ENCODE measurements around the gene TSFM. TPM values are rescaled to one million over a fixed set of nuclear protein-coding genes. Genes with fewer than 3 reads are reported as not detected.
A peak's percentile ranks its signal among the peaks of the same experiment; 100 is the strongest.

The TSFM gene
- total RNA-seq, 1 experiment from 2014 or later: 48.7 TPM

DNA sequence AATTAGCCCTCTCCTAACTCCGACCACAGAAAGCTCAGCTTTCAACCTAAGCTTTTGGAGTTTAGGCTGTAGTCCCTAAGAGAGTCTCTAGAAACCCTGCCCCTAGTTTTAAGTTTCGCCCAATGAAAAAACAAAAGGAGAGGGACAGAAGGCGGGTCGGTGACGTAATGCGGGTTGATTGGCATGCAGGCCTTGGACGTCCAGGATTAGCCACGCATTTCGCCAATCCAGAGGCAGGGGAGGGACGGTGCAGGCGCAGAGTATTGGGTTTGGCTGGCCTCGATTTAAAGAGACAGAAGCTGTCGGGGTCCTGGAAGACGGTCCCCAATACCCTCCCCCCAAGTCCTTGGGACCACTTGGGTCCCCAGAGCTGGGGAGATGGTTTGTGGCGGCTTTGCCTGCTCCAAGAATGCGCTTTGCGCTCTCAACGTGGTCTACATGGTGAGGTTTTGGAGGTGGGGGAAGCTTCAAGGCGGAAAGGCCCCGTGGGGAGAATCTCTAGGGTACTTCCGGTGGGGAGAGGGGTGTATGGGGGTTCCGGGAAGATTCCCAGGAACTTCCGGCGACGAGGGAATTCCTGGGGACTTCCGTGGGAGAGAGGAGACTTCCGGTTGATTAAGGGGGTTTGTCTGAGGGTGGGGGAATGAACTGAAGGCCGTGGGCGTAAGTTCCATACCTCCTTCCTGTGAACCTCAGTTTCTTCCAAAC lies 37.7 kb upstream of the TSFM start, which contains the start of gene TSPAN31 (continued):
- TF ChIP-seq, protein P1, sequence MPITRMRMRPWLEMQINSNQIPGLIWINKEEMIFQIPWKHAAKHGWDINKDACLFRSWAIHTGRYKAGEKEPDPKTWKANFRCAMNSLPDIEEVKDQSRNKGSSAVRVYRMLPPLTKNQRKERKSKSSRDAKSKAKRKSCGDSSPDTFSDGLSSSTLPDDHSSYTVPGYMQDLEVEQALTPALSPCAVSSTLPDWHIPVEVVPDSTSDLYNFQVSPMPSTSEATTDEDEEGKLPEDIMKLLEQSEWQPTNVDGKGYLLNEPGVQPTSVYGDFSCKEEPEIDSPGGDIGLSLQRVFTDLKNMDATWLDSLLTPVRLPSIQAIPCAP (CRISPR knock-in tag; IDR thresholded peaks at IDR 0.05): no peak
- TF ChIP-seq, protein P2, sequence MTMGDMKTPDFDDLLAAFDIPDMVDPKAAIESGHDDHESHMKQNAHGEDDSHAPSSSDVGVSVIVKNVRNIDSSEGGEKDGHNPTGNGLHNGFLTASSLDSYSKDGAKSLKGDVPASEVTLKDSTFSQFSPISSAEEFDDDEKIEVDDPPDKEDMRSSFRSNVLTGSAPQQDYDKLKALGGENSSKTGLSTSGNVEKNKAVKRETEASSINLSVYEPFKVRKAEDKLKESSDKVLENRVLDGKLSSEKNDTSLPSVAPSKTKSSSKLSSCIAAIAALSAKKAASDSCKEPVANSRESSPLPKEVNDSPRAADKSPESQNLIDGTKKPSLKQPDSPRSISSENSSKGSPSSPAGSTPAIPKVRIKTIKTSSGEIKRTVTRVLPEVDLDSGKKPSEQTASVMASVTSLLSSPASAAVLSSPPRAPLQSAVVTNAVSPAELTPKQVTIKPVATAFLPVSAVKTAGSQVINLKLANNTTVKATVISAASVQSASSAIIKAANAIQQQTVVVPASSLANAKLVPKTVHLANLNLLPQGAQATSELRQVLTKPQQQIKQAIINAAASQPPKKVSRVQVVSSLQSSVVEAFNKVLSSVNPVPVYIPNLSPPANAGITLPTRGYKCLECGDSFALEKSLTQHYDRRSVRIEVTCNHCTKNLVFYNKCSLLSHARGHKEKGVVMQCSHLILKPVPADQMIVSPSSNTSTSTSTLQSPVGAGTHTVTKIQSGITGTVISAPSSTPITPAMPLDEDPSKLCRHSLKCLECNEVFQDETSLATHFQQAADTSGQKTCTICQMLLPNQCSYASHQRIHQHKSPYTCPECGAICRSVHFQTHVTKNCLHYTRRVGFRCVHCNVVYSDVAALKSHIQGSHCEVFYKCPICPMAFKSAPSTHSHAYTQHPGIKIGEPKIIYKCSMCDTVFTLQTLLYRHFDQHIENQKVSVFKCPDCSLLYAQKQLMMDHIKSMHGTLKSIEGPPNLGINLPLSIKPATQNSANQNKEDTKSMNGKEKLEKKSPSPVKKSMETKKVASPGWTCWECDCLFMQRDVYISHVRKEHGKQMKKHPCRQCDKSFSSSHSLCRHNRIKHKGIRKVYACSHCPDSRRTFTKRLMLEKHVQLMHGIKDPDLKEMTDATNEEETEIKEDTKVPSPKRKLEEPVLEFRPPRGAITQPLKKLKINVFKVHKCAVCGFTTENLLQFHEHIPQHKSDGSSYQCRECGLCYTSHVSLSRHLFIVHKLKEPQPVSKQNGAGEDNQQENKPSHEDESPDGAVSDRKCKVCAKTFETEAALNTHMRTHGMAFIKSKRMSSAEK (CRISPR knock-in tag; IDR thresholded peaks at IDR 0.05; ENCODE audit: borderline replicate concordance): 0 out of 2 replicates have a peak, but pooled peaks have one; percentile 17
- TF ChIP-seq TCF7 (CRISPR knock-in tag; IDR thresholded peaks at IDR 0.05; ENCODE audit: low read depth) (no peak), CREM (CRISPR knock-in tag; IDR thresholded peaks at IDR 0.05) (no peak; the same call in 1 of the 2 replicates), ZBTB21 (CRISPR knock-in tag; IDR thresholded peaks at IDR 0.05; ENCODE audit: borderline replicate concordance) (no peak), EMX1 (CRISPR knock-in tag; IDR thresholded peaks at IDR 0.05) (peak; percentile 74; the same call in 1 of the 2 replicates), NFYB (CRISPR knock-in tag; conservative IDR thresholded peaks at IDR 0.05; ENCODE audit: low read depth) (peak; percentile 86), TEAD1 (CRISPR knock-in tag; IDR thresholded peaks at IDR 0.05) (0 out of 2 replicates have a peak, but pooled peaks have one; percentile 12)
- TF ChIP-seq, protein P3, sequence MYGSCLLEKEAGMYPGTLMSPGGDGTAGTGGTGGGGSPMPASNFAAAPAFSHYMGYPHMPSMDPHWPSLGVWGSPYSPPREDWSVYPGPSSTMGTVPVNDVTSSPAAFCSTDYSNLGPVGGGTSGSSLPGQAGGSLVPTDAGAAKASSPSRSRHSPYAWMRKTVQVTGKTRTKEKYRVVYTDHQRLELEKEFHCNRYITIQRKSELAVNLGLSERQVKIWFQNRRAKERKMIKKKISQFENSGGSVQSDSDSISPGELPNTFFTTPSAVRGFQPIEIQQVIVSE (CRISPR knock-in tag; IDR thresholded peaks at IDR 0.05; ENCODE audit: borderline replicate concordance): no peak

DNA sequence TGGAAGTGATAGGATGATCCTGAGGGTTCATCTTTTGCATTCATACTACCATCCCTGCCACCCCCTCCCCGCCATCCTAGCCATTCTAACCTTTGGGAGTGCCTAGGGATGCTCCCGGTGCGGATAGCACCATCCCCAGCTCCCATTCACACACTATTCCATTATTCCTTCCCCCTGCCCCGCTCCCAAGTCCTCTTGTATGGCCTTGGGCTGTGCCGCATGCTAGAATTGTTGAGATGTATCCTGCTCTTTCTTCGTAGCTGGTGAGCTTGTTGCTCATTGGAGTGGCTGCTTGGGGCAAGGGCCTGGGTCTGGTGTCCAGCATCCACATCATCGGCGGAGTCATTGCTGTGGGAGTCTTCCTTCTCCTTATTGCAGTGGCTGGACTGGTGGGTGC lies 37.1 kb upstream of the TSFM start:
- DNase-seq (ENCODE audit: low spot score): no peak
- Mint-ChIP-seq H3K27me3 (ENCODE audit: low read depth) (peaks cover 40% of the 10 kb centered on the region), H3K36me3 (peaks cover 41% of the 10 kb centered on the region), H3K27ac (peak overlapping the region; percentile 98), H3K4me1 (peaks cover 15% of the 10 kb centered on the region), H3K9me3 (no peaks in the 10 kb centered on the region; the same call in 1 of the 2 replicates), H3K4me3 (peak overlapping the region; percentile 93)
- POLR2A ChIA-PET: interaction anchor here (0.6 to 1.8 kb wide), 6 partner anchors 9 to 293 kb away, joined by 3 to 12 read pairs (median 4); partner anchors contain the start of genes ATP23 and EEF1AKMT3
- TF ChIP-seq ESRRA (CRISPR knock-in tag; IDR thresholded peaks at IDR 0.05; ENCODE audit: borderline replicate concordance): no peak
- TF ChIP-seq ZNF317 (CRISPR knock-in tag; IDR thresholded peaks at IDR 0.05; ENCODE audit: borderline replicate concordance, low read depth): no peak
- TF ChIP-seq MYBL2 (CRISPR knock-in tag; IDR thresholded peaks at IDR 0.05): no peak
- TF ChIP-seq TEAD1 (CRISPR knock-in tag; IDR thresholded peaks at IDR 0.05): 0 out of 2 replicates have a peak, but pooled peaks have one; percentile 1
- TF ChIP-seq, protein P3 (CRISPR knock-in tag; IDR thresholded peaks at IDR 0.05; ENCODE audit: borderline replicate concordance): no peak
- no peak for TF ChIP-seq ZNF396 (CRISPR knock-in tag; IDR thresholded peaks at IDR 0.05; ENCODE audit: borderline replicate concordance)
- TF ChIP-seq HMGA2 (CRISPR knock-in tag; IDR thresholded peaks at IDR 0.05): no peak
- ATAC-seq: peak; percentile 9
- CTCF ChIA-PET: interaction anchor here (0.7 to 4.7 kb wide), 10 partner anchors 9 to 521 kb away, joined by 3 to 34 read pairs (median 4); partner anchors contain the start of gene GLI1

DNA sequence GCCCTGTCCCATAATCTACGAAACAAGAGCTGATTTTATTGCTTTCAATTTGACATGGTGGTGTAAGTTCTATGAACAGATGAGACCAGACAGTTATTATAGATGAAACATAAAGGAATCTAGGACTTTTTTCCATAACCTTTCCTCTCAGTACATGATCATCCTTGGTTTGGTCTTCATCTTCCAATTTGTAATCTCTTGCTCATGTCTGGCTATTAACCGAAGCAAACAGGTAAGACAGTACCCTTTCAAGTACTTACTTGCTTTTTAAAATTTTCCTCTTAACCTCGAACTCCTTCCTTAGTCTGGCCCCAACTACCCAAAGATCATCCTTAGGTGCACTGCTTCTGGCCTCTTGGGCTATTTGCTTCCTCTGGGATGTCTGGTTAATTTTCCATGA lies 36.6 kb upstream of the TSFM start:
- Mint-ChIP-seq H3K36me3 (peaks cover 46% of the 10 kb centered on the region), H3K4me3 (peak overlapping the region; percentile 93), H3K4me1 (peaks cover 21% of the 10 kb centered on the region), H3K9me3 (no peaks in the 10 kb centered on the region; the same call in 1 of the 2 replicates), H3K27ac (no peak overlapping the region), H3K27me3 (ENCODE audit: low read depth) (peaks cover 35% of the 10 kb centered on the region)
- CTCF ChIA-PET: interaction anchor here (1.1 to 2.5 kb wide), 2 partner anchors 11 kb away, joined by 4 to 34 read pairs; no protein-coding TSS in a partner anchor
- DNase-seq (ENCODE audit: low spot score) (no peak), ATAC-seq (no peak)
- POLR2A ChIA-PET: no interaction called here
- TF ChIP-seq, protein P1 (CRISPR knock-in tag; IDR thresholded peaks at IDR 0.05): no peak
- TF ChIP-seq ELF4 (CRISPR knock-in tag; IDR thresholded peaks at IDR 0.05; ENCODE audit: low read depth) (no peak), CREB1 (CRISPR knock-in tag; IDR thresholded peaks at IDR 0.05) (no peak), EMX1 (CRISPR knock-in tag; IDR thresholded peaks at IDR 0.05) (no peak)
- TF ChIP-seq, protein P4, sequence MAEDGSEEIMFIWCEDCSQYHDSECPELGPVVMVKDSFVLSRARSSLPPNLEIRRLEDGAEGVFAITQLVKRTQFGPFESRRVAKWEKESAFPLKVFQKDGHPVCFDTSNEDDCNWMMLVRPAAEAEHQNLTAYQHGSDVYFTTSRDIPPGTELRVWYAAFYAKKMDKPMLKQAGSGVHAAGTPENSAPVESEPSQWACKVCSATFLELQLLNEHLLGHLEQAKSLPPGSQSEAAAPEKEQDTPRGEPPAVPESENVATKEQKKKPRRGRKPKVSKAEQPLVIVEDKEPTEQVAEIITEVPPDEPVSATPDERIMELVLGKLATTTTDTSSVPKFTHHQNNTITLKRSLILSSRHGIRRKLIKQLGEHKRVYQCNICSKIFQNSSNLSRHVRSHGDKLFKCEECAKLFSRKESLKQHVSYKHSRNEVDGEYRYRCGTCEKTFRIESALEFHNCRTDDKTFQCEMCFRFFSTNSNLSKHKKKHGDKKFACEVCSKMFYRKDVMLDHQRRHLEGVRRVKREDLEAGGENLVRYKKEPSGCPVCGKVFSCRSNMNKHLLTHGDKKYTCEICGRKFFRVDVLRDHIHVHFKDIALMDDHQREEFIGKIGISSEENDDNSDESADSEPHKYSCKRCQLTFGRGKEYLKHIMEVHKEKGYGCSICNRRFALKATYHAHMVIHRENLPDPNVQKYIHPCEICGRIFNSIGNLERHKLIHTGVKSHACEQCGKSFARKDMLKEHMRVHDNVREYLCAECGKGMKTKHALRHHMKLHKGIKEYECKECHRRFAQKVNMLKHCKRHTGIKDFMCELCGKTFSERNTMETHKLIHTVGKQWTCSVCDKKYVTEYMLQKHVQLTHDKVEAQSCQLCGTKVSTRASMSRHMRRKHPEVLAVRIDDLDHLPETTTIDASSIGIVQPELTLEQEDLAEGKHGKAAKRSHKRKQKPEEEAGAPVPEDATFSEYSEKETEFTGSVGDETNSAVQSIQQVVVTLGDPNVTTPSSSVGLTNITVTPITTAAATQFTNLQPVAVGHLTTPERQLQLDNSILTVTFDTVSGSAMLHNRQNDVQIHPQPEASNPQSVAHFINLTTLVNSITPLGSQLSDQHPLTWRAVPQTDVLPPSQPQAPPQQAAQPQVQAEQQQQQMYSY (CRISPR knock-in tag; IDR thresholded peaks at IDR 0.05): no peak
- TF ChIP-seq, protein P5, sequence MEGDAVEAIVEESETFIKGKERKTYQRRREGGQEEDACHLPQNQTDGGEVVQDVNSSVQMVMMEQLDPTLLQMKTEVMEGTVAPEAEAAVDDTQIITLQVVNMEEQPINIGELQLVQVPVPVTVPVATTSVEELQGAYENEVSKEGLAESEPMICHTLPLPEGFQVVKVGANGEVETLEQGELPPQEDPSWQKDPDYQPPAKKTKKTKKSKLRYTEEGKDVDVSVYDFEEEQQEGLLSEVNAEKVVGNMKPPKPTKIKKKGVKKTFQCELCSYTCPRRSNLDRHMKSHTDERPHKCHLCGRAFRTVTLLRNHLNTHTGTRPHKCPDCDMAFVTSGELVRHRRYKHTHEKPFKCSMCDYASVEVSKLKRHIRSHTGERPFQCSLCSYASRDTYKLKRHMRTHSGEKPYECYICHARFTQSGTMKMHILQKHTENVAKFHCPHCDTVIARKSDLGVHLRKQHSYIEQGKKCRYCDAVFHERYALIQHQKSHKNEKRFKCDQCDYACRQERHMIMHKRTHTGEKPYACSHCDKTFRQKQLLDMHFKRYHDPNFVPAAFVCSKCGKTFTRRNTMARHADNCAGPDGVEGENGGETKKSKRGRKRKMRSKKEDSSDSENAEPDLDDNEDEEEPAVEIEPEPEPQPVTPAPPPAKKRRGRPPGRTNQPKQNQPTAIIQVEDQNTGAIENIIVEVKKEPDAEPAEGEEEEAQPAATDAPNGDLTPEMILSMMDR (IDR thresholded peaks at IDR 0.05): no peak
